ENCODE results near the gene GHR.

The GHR gene

DNA sequence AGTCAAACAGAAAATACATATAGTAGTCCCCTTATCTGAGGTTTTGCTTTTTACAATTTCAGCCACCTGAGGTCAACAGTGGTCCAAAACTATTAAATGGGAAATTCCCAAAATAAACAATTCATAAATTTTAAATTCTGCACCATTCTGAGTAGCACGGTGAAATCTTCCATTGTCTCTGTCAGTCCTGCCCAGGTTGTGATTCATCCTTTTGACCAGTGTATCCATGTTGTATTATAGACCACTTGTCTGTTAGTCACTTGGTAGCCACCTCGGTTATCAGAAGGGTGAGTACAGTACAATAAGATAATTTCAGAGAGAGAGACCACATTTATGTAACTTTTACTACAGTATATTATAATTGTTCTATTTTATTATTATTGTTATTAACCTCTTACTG lies 336.2 kb downstream of the GHR start:
- H3K4me3 ChIP-seq (ENCODE audit: low read depth, low read length): no peak overlapping the region
- TF ChIP-seq, protein P1, sequence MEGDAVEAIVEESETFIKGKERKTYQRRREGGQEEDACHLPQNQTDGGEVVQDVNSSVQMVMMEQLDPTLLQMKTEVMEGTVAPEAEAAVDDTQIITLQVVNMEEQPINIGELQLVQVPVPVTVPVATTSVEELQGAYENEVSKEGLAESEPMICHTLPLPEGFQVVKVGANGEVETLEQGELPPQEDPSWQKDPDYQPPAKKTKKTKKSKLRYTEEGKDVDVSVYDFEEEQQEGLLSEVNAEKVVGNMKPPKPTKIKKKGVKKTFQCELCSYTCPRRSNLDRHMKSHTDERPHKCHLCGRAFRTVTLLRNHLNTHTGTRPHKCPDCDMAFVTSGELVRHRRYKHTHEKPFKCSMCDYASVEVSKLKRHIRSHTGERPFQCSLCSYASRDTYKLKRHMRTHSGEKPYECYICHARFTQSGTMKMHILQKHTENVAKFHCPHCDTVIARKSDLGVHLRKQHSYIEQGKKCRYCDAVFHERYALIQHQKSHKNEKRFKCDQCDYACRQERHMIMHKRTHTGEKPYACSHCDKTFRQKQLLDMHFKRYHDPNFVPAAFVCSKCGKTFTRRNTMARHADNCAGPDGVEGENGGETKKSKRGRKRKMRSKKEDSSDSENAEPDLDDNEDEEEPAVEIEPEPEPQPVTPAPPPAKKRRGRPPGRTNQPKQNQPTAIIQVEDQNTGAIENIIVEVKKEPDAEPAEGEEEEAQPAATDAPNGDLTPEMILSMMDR (IDR thresholded peaks at IDR 0.05; ENCODE audit: borderline replicate concordance, insufficient read depth, low read depth, low read length): no peak

DNA sequence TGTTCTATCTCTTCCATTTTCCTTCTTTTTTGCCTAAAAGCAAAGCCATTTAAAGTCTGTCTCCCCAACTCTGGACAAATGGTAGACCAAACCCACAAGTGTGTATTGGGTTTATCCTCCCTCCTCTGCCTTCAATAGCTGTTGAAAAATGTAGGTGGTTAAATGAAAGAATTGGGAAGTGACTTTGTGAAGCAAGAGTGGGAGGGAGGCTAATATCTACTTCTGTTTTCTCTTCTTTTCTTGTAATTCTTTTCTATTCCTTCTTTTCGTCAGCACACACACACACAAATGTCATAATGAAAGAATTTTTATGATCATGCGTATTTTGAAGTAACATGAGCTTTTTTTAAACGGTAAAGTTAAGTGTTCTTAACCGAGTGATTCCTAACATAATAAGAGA lies 337.2 kb downstream of the GHR start:
- TF ChIP-seq, protein P1 (IDR thresholded peaks at IDR 0.05; ENCODE audit: borderline replicate concordance, insufficient read depth, low read depth, low read length): no peak
- H3K4me3 ChIP-seq (ENCODE audit: low read depth, low read length): no peak overlapping the region

DNA sequence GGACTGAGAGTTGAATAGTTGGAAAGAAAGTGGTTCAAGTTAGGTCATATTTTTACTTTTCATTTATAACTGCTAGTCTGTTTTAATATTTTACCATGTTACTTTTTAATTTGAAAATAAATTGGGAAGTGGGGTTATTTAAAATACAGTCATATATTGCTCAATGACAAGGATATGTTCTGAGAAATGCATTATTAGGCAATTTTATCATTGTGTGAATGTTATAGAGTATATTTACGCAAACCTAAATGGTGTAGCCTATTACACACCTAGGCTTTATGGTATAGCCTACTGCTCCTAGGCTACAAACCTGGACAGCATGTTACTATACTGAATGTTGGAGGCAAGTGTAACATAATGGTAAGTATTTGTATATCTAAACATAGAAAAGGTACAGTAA lies 338.6 kb downstream of the GHR start:
- TF ChIP-seq, protein P1 (IDR thresholded peaks at IDR 0.05; ENCODE audit: borderline replicate concordance, insufficient read depth, low read depth, low read length): no peak
- no peak overlapping the region for H3K4me3 ChIP-seq (ENCODE audit: low read depth, low read length)

DNA sequence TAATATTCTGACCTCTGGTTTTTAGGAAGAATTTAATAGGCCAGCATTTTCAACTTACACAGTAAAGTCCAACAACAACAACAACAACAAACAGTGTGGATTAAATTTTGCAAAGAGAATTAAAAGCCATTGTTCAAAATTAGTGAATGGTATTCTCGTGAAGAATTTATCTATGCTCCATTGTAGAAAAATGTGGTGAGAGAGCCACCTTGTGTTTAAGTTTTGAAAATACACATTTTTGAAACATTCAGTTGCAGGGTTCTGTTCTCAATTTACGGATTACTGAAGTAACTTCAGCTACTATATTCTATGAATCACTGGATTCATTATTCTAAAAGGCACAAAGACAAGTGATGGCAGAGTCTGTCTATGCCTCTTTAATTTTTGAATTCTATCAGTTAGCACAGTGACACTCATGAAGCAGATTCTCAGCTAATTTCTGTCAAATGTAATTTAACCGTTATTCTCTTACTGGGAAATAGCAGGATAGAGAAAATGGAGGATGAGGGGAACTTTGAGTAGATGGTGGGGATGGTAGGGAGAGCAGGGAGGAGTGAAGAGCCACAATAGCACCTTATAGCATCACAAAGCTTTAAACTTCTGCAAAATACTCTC lies 344.4 kb downstream of the GHR start:
- H3K4me3 ChIP-seq (ENCODE audit: low read depth, low read length): no peak overlapping the region
- TF ChIP-seq, protein P1 (IDR thresholded peaks at IDR 0.05; ENCODE audit: borderline replicate concordance, insufficient read depth, low read depth, low read length): 0 out of 2 replicates have a peak, but pooled peaks have one; percentile 1

DNA sequence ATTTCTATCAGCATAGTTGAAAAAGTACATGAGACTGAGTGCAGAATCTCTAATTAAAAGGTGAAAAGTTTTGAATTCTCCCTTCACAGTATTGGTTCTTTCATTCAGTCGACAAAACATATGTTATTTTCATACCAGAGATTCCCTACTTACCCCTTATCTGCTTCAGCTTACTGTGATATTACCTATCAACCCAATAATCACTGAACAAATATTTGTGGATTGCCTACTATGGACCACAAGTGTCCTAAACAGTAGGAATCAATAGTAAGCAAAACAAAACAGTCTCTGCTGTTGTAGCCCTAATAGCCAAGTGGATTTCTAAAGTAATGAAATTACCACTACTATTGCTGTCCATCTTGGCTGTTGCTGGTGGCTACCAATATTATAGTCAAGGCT lies 344.9 kb downstream of the GHR start:
- H3K4me3 ChIP-seq (ENCODE audit: low read depth, low read length): no peak overlapping the region
- TF ChIP-seq, protein P1 (IDR thresholded peaks at IDR 0.05; ENCODE audit: borderline replicate concordance, insufficient read depth, low read depth, low read length): no peak

DNA sequence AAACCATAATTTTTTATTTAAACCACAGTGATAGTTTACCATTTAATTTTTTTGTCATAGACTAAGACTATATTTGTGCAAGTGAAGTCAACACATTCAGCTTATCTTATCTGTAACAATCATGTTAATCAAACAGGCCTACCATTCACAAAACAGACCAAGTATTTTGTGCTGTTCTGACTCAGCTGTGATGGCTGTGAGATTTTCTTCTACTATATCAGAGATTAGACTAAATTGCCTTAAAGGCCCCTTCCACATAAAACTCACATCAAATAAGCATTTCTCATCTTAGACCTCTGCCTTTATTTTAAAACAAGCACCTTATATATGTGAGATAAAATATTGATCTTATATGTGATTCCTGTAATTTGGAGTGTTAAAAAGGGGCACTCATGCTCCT lies 346.8 kb downstream of the GHR start:
- TF ChIP-seq, protein P1 (IDR thresholded peaks at IDR 0.05; ENCODE audit: borderline replicate concordance, insufficient read depth, low read depth, low read length): no peak
- H3K4me3 ChIP-seq (ENCODE audit: low read depth, low read length): no peak overlapping the region

Measured in GM12875 (cell line).